A673 (cell line): ENCODE data around the gene TUBG2.

Source experiments
- CTCF ChIP-seq: fragments of 300-800, 200-600 bp; sonication (generic); conservative IDR thresholded peaks from 2 replicates; pipeline ENCODE4 v1.5.1; 2017; ENCODE audit warnings: low read depth, mild to moderate bottlenecking, antibody characterized with exemption, low read length, moderate library complexity, mixed read lengths
- EZH2 ChIP-seq: fragments of 200-600 bp; sonication (generic); IDR thresholded peaks from 2 replicates; pipeline ENCODE4 v1.6.1; 2017; ENCODE audit warnings: borderline replicate concordance, low read depth, mild to moderate bottlenecking, mixed read lengths, antibody characterized with exemption, low read length; ENCODE audit not compliant: poor library complexity, severe bottlenecking

GRCh38 chr17:42640121-42640520 is 19.0 kb upstream of the TUBG2 start:
- TF ChIP-seq CTCF (no peak), EZH2 (no peak)
